Sigmoid colon (tissue), 7 donors: ENCODE data around the gene CACNA2D3. TPM values are rescaled to one million over a fixed set of nuclear protein-coding genes. Genes with fewer than 3 reads are reported as not detected.

Source experiments
- DNase-seq: peaks from one replicate; pipeline ENCODE4 v3.0.0-alpha.2; 2019
- H3K27ac ChIP-seq, 4 donors: fragments of 200-600 bp; sonication (generic); one replicate each; pipeline ENCODE4 v1.5.1; 2016 to 2019; ENCODE audit warnings: mild to moderate bottlenecking in 1 of 4
- H3K27me3 ChIP-seq, 3 donors: fragments of 200-600 bp; sonication (generic); one replicate each; pipeline ENCODE4 v1.5.1; 2019; ENCODE audit warnings: mild to moderate bottlenecking in 1 of 3
- H3K36me3 ChIP-seq, 4 donors: fragments of 200-600 bp; sonication (generic); one replicate each; pipeline ENCODE4 v1.5.1; 2016 to 2019
- H3K4me1 ChIP-seq, 4 donors: fragments of 200-600 bp; sonication (generic); one replicate each; pipeline ENCODE4 v1.5.1; 2017 to 2019
- H3K4me3 ChIP-seq, 4 donors: fragments of 200-600 bp; sonication (generic); one replicate each; pipeline ENCODE4 v1.5.1; 2017 to 2019; ENCODE audit warnings: mild to moderate bottlenecking in 2 of 4, moderate library complexity in 1 of 4
- H3K9me3 ChIP-seq, 4 donors: fragments of 200-600 bp in 3 of 4; sonication (generic) in 3 of 4; one replicate each; pipeline versions ENCODE4 v1.5.1 to v1.6.1; 2013 to 2019
- CTCF ChIP-seq, 4 experiments: fragments of 450-650 bp in 3 of 4; fragments of 200-600 bp in 1 of 4; IDR thresholded peaks; one replicate each; pipeline ENCODE4 v1.5.1; 2016 to 2019; ENCODE audit warnings: antibody characterized with exemption in 4 of 4, mild to moderate bottlenecking in 3 of 4, moderate library complexity in 2 of 4
- EP300 ChIP-seq, 4 donors: sonication (generic); formaldehyde crosslinking; IDR thresholded peaks; one replicate each; pipeline ENCODE4 v1.6.1; 2017; ENCODE audit warnings: antibody characterized with exemption in 4 of 4
- POLR2A ChIP-seq, 2 donors: fragments of 450-650 bp; IDR thresholded peaks; one replicate each; pipeline ENCODE4 v1.6.1; 2016; ENCODE audit warnings: antibody characterized with exemption in 2 of 2, mild to moderate bottlenecking in 2 of 2, moderate library complexity in 2 of 2
- POLR2AphosphoS5 ChIP-seq, 4 donors: sonication (generic); formaldehyde crosslinking; IDR thresholded peaks; one replicate each; pipeline ENCODE4 v1.6.1; 2017; ENCODE audit warnings: antibody characterized with exemption in 4 of 4
- WGBS, 2 donors: extraction: QIAGEN DNeasy Blood & Tissue Kit; methylation state at CpG; one replicate each; pipeline ENCODE4 v1.1.7; 2013; 5-methylcytosine and 5-hydroxymethylcytosine counted together
- intact Hi-C: fragments of 100-400 bp; cut with DNase I; formaldehyde crosslinking; loops from one replicate; pipeline ENCODE4 v1.15.1; 2023
- polyA plus RNA-seq, 3 donors: library from polyadenylated mRNA; stranded (reverse); fragments of 200-250 nt; gene quantifications; one replicate each; pipeline ENCODE4 v1.2.3, GENCODE V29; 2013
- total RNA-seq, 4 donors: library from RNA; depleted of rRNA; stranded (reverse); fragments of >200 nt; gene quantifications; one replicate each; pipeline ENCODE4 v1.1.0, GENCODE V29; 2016
- donor health status: healthy with polysubstance abuse.
- donor health status: Bipolar disorder and iron deficiency.
- donor health status: healthy.

The CACNA2D3 gene
- total and polyA plus RNA-seq, 7 donors = 0.32 to 10.2 (median 4.8) TPM; not detected in 1

- intact Hi-C loops = no loop called here
- Histone ChIP-seq H3K27ac (no peak overlapping the region), H3K4me3 (no peak overlapping the region), H3K27me3 (no peaks in the 10 kb centered on the region), H3K9me3 (no peaks in the 10 kb centered on the region), H3K36me3 (no peaks in the 10 kb centered on the region), H3K4me1 (peaks cover 0 to 19% (median 15%) of the 10 kb centered on the region in 4 donors)
- WGBS, 2 donors = 88 to 93% methylated on average over 4 of the region's 4 CpGs
- no peak for DNase-seq
- TF ChIP-seq POLR2A (IDR thresholded peaks at IDR 0.05) = no peak
- TF ChIP-seq CTCF (IDR thresholded peaks at IDR 0.05) = no peak
- TF ChIP-seq EP300 (IDR thresholded peaks at IDR 0.05) = no peak
- TF ChIP-seq POLR2AphosphoS5 (IDR thresholded peaks at IDR 0.05) = no peak
These were observed 943.0 kb downstream of the CACNA2D3 start for GRCh38 chr3:55065331-55065730.

GRCh38 chr3:55066551-55067047 is 944.2 kb downstream of the CACNA2D3 start:
- H3K27me3 ChIP-seq = no peaks in the 10 kb centered on the region
- no peaks in the 10 kb centered on the region for H3K9me3 ChIP-seq
- intact Hi-C loops = no loop called here
- no peak for TF ChIP-seq POLR2A (IDR thresholded peaks at IDR 0.05)
- TF ChIP-seq CTCF (IDR thresholded peaks at IDR 0.05) = no peak
- TF ChIP-seq EP300 (IDR thresholded peaks at IDR 0.05) = peak in 2 of 4 donors; percentile 14 to 22
- TF ChIP-seq POLR2AphosphoS5 (IDR thresholded peaks at IDR 0.05) = peak; percentile 17 to 73 (median 69)
- H3K4me1 ChIP-seq = peaks cover 0 to 19% (median 15%) of the 10 kb centered on the region in 4 donors
- no peak overlapping the region for H3K4me3 ChIP-seq
- DNase-seq = no peak
- 80 to 91% methylated on average over 9 of the region's 9 CpGs for WGBS, 2 donors
- peak overlapping the region in 2 of 4 donors; percentile 43 to 54 for H3K27ac ChIP-seq
- no peaks in the 10 kb centered on the region for H3K36me3 ChIP-seq

GRCh38 chr3:55069950-55070349 is 947.6 kb downstream of the CACNA2D3 start:
- Histone ChIP-seq H3K9me3 (no peaks in the 10 kb centered on the region), H3K27me3 (no peaks in the 10 kb centered on the region), H3K27ac (no peak overlapping the region), H3K4me3 (no peak overlapping the region), H3K36me3 (no peaks in the 10 kb centered on the region), H3K4me1 (peaks cover 0 to 32% (median 24%) of the 10 kb centered on the region in 4 donors)
- no peak for TF ChIP-seq POLR2AphosphoS5 (IDR thresholded peaks at IDR 0.05)
- no peak for TF ChIP-seq EP300 (IDR thresholded peaks at IDR 0.05)
- no peak for TF ChIP-seq POLR2A (IDR thresholded peaks at IDR 0.05)
- no peak for TF ChIP-seq CTCF (IDR thresholded peaks at IDR 0.05)
- DNase-seq = no peak
- intact Hi-C loops = no loop called here

GRCh38 chr3:55074796-55075195 is 952.4 kb downstream of the CACNA2D3 start:
- H3K36me3 ChIP-seq = no peaks in the 10 kb centered on the region
- 54 to 61% methylated on average over 4 of the region's 4 CpGs for WGBS, 2 donors
- peaks cover 0 to 18% (median 11%) of the 10 kb centered on the region in 4 donors for H3K4me1 ChIP-seq
- TF ChIP-seq EP300 (IDR thresholded peaks at IDR 0.05) (no peak), POLR2AphosphoS5 (IDR thresholded peaks at IDR 0.05) (peak in 2 of 4 donors; percentile 13 to 24), POLR2A (IDR thresholded peaks at IDR 0.05) (no peak)
- no peak overlapping the region for H3K4me3 ChIP-seq
- intact Hi-C loops = no loop called here
- peak overlapping the region in 1 of 4 donors; percentile 16 for H3K27ac ChIP-seq
- no peak for DNase-seq
- no peaks in the 10 kb centered on the region for H3K27me3 ChIP-seq
- no peaks in the 10 kb centered on the region for H3K9me3 ChIP-seq

GRCh38 chr3:55075846-55076245 is 953.5 kb downstream of the CACNA2D3 start:
- no peak for TF ChIP-seq POLR2AphosphoS5 (IDR thresholded peaks at IDR 0.05)
- TF ChIP-seq EP300 (IDR thresholded peaks at IDR 0.05) = no peak
- TF ChIP-seq POLR2A (IDR thresholded peaks at IDR 0.05) = no peak
- TF ChIP-seq CTCF (IDR thresholded peaks at IDR 0.05) = no peak
- Histone ChIP-seq H3K27ac (no peak overlapping the region), H3K27me3 (no peaks in the 10 kb centered on the region), H3K4me3 (no peak overlapping the region), H3K4me1 (peaks cover 0 to 18% (median 11%) of the 10 kb centered on the region in 4 donors), H3K9me3 (no peaks in the 10 kb centered on the region), H3K36me3 (no peaks in the 10 kb centered on the region)
- intact Hi-C loops = no loop called here
- DNase-seq = no peak
- WGBS, 2 donors = 83% methylated on average over 6 of the region's 6 CpGs
